COLO668 (cell line): Measurements from ENCODE around the gene KCNAB1.
"Not testable (repeated sequence)": the region's sequence is repeated elsewhere in the genome, so short reads cannot be mapped to it uniquely, and the experiment has no call there.

ENCODE experiments used
- DNase-seq: peaks from one replicate; lab custom pipeline; 2025; ENCODE audit not compliant: unreplicated experiment; lab: John Stamatoyannopoulos, UW

Gene KCNAB1

GRCh38 chr3:156120528-156121251 is at the start of gene KCNAB1:
Gene KCNAB1, plus strand, starts transcription at chr3:156120578.
- no peak for DNase-seq

GRCh38 chr3:156071031-156071430 is 49.3 kb upstream of the KCNAB1 start:
- DNase-seq: no peak

- DNase-seq: not testable (repeated sequence)
Observed at GRCh38 chr3:156072950-156073657, 47.3 kb upstream of the KCNAB1 start.

GRCh38 chr3:156090126-156090525 is 30.3 kb upstream of the KCNAB1 start:
- DNase-seq: no peak

GRCh38 chr3:156093964-156094363 is 26.4 kb upstream of the KCNAB1 start:
- DNase-seq: no peak

GRCh38 chr3:156094391-156094790 is 26.0 kb upstream of the KCNAB1 start:
- no peak for DNase-seq

- not testable (repeated sequence) for DNase-seq
Observed at GRCh38 chr3:156095652-156096051, 24.7 kb upstream of the KCNAB1 start.

DNA sequence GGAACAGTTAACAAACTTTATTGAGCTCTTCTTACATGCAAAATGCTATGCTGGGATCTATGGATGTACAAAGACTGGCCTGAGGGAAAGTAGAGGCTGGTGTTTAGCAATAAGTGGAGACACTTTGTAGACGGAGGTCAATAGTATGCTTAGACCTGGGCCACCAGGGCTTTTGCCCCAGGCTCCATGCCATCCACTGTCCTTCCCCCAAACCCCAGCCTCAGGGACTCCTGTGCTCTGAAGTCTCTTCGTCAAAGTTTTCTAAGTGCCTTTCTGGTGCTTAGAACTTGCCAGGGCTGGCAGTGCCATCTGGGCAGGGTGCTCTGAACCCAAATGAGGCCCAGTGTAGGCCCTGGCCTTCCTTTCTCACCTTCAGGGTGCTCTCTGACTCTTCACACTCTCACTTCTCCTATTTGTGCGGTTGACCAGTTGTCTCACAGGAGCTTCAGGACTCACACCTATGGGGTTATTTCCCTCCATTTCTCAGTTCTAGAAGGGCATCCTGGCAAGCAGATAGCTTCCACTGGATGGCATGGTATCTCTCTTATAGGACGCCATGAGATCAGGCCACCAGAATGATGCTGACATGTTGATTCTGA is 21.8 kb upstream of the KCNAB1 start:
- DNase-seq: no peak

DNA sequence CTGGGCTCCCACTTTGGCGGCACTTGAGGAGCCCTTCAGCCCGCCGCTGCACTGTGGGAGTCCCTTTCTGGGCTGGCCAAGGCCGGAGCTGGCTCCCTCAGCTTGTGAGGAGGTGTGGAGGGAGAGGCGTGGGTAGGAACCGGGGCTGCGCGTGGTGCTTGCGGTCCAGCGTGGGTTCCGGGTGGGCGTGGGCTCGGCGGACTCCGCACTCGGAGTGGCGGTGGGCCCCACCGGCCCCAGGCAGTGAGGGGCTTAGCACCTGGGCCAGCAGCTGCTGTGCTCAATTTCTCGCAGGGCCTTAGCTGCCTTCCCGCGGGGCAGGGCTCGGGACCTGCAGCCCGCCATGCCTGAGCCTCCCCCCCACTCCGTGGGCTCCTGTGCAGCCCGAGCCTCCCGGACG is 21.0 kb upstream of the KCNAB1 start:
- not testable (repeated sequence) for DNase-seq

DNA sequence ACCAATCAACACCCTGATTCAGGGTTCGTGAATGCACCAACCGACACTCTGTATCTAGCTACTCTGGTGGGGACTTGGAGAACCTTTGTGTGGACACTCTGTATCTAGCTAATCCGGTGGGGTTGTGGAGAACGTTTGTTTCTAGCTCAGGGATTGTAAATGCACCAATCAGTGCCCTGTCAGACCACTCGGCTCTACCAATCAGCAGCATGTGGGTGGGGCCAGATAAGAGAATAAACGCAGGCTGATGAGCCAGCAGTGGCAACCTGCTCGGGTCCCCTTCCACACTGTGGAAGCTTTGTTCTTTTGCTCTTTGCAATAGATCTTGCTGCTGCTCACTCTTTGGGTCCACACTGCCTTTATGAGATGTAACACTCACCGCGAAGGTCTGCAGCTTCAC is 20.4 kb upstream of the KCNAB1 start:
- not testable (repeated sequence) for DNase-seq

GRCh38 chr3:156102267-156102931 is 18.0 kb upstream of the KCNAB1 start:
- no peak for DNase-seq

DNA sequence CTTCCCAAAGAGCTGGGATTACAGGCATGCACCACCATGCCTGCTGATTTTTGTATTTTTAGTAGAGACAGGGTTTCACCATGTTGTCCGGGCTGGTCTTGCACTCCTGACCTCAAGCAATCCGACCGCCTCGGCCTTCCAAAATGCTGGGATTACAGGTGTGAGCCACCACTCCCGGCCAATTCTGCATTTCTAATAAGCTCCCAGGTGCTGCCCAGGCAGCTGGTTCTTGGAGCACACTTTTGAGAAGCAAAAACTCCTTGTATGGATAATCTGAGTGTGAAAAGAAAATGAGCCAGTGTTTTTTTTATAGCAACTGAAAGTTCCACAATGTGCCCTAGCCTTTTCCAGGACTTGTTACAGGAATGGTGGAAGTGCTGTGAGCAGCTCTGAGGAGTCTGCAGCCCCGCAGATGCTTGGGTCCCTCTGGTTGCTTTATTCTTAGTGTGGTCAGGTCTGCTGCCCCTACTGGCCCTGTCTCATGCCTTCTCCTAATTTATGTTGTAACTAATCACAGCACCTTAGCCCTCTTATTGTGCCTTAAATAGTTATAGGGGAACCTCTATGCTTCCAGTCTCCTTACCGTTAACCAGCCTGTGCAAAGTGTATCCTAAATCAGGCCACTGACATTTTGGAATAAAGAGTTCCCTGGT is 13.5 kb upstream of the KCNAB1 start:
- no peak for DNase-seq

DNA sequence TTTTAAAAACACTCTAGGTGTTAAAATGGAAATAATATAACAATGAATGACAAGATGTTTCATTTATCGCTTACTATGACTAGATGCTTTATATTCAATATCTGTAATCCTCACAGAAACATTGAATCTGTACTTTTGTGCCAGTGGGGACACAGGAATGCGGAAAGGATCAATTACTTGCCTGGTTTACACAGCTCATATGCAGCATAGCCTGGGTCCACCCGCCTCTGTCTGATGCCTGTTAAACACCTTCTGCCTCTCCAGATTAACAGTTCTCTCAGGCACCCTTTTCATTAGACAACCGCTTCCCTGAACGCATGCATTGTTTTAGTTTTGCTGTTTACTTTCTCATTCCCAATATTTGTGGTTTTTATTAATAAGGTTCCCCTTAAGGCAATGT is 12.9 kb upstream of the KCNAB1 start:
- DNase-seq: no peak

GRCh38 chr3:156108616-156109015 is 11.8 kb upstream of the KCNAB1 start:
- DNase-seq: no peak

GRCh38 chr3:156109989-156110388 is 10.4 kb upstream of the KCNAB1 start:
- no peak for DNase-seq

GRCh38 chr3:156126467-156126866 is 6.1 kb downstream of the KCNAB1 start:
- DNase-seq: no peak

DNA sequence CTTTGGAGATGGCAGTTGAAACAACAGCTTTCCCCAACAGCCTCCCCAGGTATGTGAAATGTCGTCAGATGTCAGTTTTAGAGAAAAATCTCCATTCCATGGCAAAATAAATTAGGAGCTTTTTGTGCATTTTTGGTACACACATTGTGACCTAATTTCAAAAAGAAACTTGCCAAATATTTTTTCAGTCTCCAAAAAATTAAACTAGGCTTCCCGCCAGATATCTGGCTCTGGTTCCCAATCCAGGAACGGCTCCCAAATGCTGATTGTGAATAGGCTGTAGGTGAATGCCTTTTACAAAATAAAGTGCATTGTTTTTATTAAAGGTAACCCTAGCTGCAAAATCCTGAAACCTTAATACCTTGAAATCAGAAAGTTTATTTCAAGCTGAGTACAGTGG is 10.9 kb downstream of the KCNAB1 start:
- no peak for DNase-seq

- no peak for DNase-seq
Observed at GRCh38 chr3:156131799-156132198, 11.4 kb downstream of the KCNAB1 start.

DNA sequence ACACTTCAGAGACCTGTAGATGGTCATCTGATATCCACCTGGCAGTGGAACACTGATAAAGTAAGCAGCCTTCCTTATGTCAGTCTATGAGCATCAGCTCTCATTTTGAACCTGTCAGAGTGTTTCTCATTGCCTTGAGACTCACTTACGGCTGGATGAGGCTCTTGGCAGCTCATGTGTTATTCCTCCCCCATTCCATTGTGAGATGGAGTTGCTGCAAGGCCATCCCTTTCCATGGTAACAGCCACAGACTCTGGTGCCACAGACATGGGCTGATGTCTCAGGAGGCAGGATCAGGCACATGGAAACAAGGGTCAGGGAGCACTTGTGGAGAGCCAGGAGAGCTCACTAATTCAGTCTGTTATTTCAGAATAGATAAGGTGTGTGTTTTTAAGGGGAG is 11.9 kb downstream of the KCNAB1 start:
- DNase-seq: no peak

DNA sequence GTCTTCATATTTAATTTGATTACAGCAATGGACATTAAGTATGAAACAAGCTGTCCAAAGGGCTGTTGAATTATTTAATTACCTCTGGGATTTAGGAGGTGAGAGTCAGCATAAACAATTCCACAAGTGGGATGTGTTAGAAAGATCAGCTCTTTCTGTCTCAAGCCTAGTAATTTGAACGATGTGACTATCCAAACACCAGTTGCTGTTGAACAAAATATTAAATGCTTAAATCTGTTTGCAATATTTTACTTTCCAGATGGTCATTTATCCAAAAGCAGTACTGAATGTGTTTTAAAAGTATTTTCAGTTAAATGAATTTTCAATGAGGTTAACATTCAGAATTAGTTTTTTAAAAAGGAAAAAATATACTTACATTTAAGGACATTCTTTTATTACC is 12.7 kb downstream of the KCNAB1 start:
- DNase-seq: no peak
